Measurements from ENCODE around the gene MOB4.
A peak's percentile ranks its signal among the peaks of the same experiment; 100 is the strongest.
"Not testable (repeated sequence)": the region's sequence is repeated elsewhere in the genome, so short reads cannot be mapped to it uniquely, and the experiment has no call there.

Gene MOB4

GRCh38 chr2:197543206-197543605 is 27.3 kb downstream of the MOB4 start:
- Mint-ChIP-seq H3K4me3 (no peak overlapping the region), H3K9me3 (no peaks in the 10 kb centered on the region), H3K4me1 (peaks cover 0 to 6% of the 10 kb centered on the region in 2 donors), H3K36me3 (peaks cover 32 to 46% of the 10 kb centered on the region in 2 donors), H3K27me3 (no peaks in the 10 kb centered on the region), H3K27ac (no peak overlapping the region)
- ATAC-seq (replicated peaks): no peak
- DNase-seq: no peak

- Mint-ChIP-seq H3K4me3 (no peak overlapping the region), H3K36me3 (peaks cover 24 to 34% of the 10 kb centered on the region in 2 donors), H3K9me3 (no peaks in the 10 kb centered on the region), H3K27me3 (no peaks in the 10 kb centered on the region), H3K27ac (no peak overlapping the region), H3K4me1 (no peaks in the 10 kb centered on the region)
- ATAC-seq (replicated peaks) (no peak), DNase-seq (no peak)
Measured at GRCh38 chr2:197547163-197547900, 31.5 kb downstream of the MOB4 start.

GRCh38 chr2:197548582-197548981 is 32.7 kb downstream of the MOB4 start:
- ATAC-seq (replicated peaks) (no peak), DNase-seq (no peak)
- peaks cover 18 to 30% of the 10 kb centered on the region in 2 donors for H3K36me3 Mint-ChIP-seq
- no peaks in the 10 kb centered on the region for H3K4me1 Mint-ChIP-seq
- H3K9me3 Mint-ChIP-seq: no peaks in the 10 kb centered on the region
- no peak overlapping the region for H3K4me3 Mint-ChIP-seq
- no peaks in the 10 kb centered on the region for H3K27me3 Mint-ChIP-seq
- H3K27ac Mint-ChIP-seq: no peak overlapping the region

GRCh38 chr2:197551260-197551659 is 35.4 kb downstream of the MOB4 start:
- H3K9me3 Mint-ChIP-seq; ATAC-seq (replicated peaks); H3K27ac Mint-ChIP-seq; H3K27me3 Mint-ChIP-seq; DNase-seq; H3K4me3 Mint-ChIP-seq; H3K4me1 Mint-ChIP-seq: not testable (repeated sequence)
- H3K36me3 Mint-ChIP-seq: peaks cover 13 to 29% of the 10 kb centered on the region in 2 donors

GRCh38 chr2:197555467-197555866 is 39.6 kb downstream of the MOB4 start:
- peaks cover 10 to 25% of the 10 kb centered on the region in 2 donors for H3K36me3 Mint-ChIP-seq
- no peak for DNase-seq
- no peaks in the 10 kb centered on the region for H3K4me1 Mint-ChIP-seq
- no peaks in the 10 kb centered on the region for H3K9me3 Mint-ChIP-seq
- ATAC-seq (replicated peaks): no peak
- H3K27me3 Mint-ChIP-seq: no peaks in the 10 kb centered on the region
- H3K4me3 Mint-ChIP-seq: no peak overlapping the region
- peak overlapping the region; percentile 57 for H3K27ac Mint-ChIP-seq

GRCh38 chr2:197556456-197556855 is 40.6 kb downstream of the MOB4 start:
- Mint-ChIP-seq H3K27ac (no peak overlapping the region), H3K9me3 (no peaks in the 10 kb centered on the region), H3K4me3 (no peak overlapping the region), H3K4me1 (no peaks in the 10 kb centered on the region), H3K27me3 (no peaks in the 10 kb centered on the region), H3K36me3 (peaks cover 17 to 29% of the 10 kb centered on the region in 2 donors)
- no peak for ATAC-seq (replicated peaks)
- no peak for DNase-seq

GRCh38 chr2:197558393-197558792 is 42.5 kb downstream of the MOB4 start:
- H3K4me1 Mint-ChIP-seq: no peaks in the 10 kb centered on the region
- no peaks in the 10 kb centered on the region for H3K9me3 Mint-ChIP-seq
- no peak overlapping the region for H3K4me3 Mint-ChIP-seq
- no peak for DNase-seq
- ATAC-seq (replicated peaks): no peak
- H3K27ac Mint-ChIP-seq: no peak overlapping the region
- peaks cover 28 to 34% of the 10 kb centered on the region in 2 donors for H3K36me3 Mint-ChIP-seq
- H3K27me3 Mint-ChIP-seq: no peaks in the 10 kb centered on the region

- H3K27me3 Mint-ChIP-seq: no peaks in the 10 kb centered on the region
- no peaks in the 10 kb centered on the region for H3K9me3 Mint-ChIP-seq
- H3K36me3 Mint-ChIP-seq: peaks cover 38 to 47% of the 10 kb centered on the region in 2 donors
- ATAC-seq (replicated peaks) (no peak), DNase-seq (no peak)
- H3K4me1 Mint-ChIP-seq: peaks cover 0 to 2% of the 10 kb centered on the region in 2 donors
- H3K4me3 Mint-ChIP-seq: no peak overlapping the region
- H3K27ac Mint-ChIP-seq: no peak overlapping the region
Measured at GRCh38 chr2:197559681-197560080, 43.8 kb downstream of the MOB4 start.

- Mint-ChIP-seq H3K4me3 (no peak overlapping the region), H3K36me3 (peaks cover 44 to 49% of the 10 kb centered on the region in 2 donors), H3K27ac (no peak overlapping the region), H3K4me1 (peaks cover 0 to 2% of the 10 kb centered on the region in 2 donors), H3K27me3 (no peaks in the 10 kb centered on the region), H3K9me3 (no peaks in the 10 kb centered on the region)
- DNase-seq (no peak), ATAC-seq (replicated peaks) (no peak)
Measured at GRCh38 chr2:197560146-197560665, 44.3 kb downstream of the MOB4 start.

- H3K4me1 Mint-ChIP-seq: no peaks in the 10 kb centered on the region
- peaks cover 19 to 20% of the 10 kb centered on the region in 2 donors for H3K9me3 Mint-ChIP-seq
- ATAC-seq (replicated peaks) (no peak), DNase-seq (no peak)
- no peak overlapping the region for H3K4me3 Mint-ChIP-seq
- H3K36me3 Mint-ChIP-seq: peaks cover 40 to 50% of the 10 kb centered on the region in 2 donors
- no peak overlapping the region for H3K27ac Mint-ChIP-seq
- no peaks in the 10 kb centered on the region for H3K27me3 Mint-ChIP-seq
Measured at GRCh38 chr2:197571627-197572271, 55.9 kb downstream of the MOB4 start.

- Mint-ChIP-seq H3K4me3 (no peak overlapping the region), H3K4me1 (no peaks in the 10 kb centered on the region), H3K36me3 (peaks cover 40 to 44% of the 10 kb centered on the region in 2 donors), H3K9me3 (peaks cover 19 to 20% of the 10 kb centered on the region in 2 donors), H3K27me3 (no peaks in the 10 kb centered on the region), H3K27ac (no peak overlapping the region)
- no peak for DNase-seq
- no peak for ATAC-seq (replicated peaks)
Measured at GRCh38 chr2:197573608-197574007, 57.7 kb downstream of the MOB4 start.

- Mint-ChIP-seq H3K36me3 (peaks cover 38 to 39% of the 10 kb centered on the region in 2 donors), H3K9me3 (peaks cover 19 to 20% of the 10 kb centered on the region in 2 donors), H3K4me1 (no peaks in the 10 kb centered on the region), H3K27me3 (no peaks in the 10 kb centered on the region), H3K4me3 (no peak overlapping the region), H3K27ac (no peak overlapping the region)
- ATAC-seq (replicated peaks) (no peak), DNase-seq (no peak)
Measured at GRCh38 chr2:197575987-197576386, 60.1 kb downstream of the MOB4 start.

- H3K27ac Mint-ChIP-seq: no peak overlapping the region
- no peak for DNase-seq
Measured at GRCh38 chr2:197576631-197577030, 60.8 kb downstream of the MOB4 start.

GRCh38 chr2:197577446-197577845 is 61.6 kb downstream of the MOB4 start:
- Mint-ChIP-seq H3K36me3 (peaks cover 28 to 29% of the 10 kb centered on the region in 2 donors), H3K9me3 (peaks cover 15 to 18% of the 10 kb centered on the region in 2 donors), H3K4me1 (no peaks in the 10 kb centered on the region), H3K27me3 (no peaks in the 10 kb centered on the region), H3K27ac (no peak overlapping the region), H3K4me3 (no peak overlapping the region)
- ATAC-seq (replicated peaks): no peak
- DNase-seq: no peak

More at GRCh38 chr2:197576631-197577030, 60.8 kb downstream of the MOB4 start:
- H3K4me1 Mint-ChIP-seq: no peaks in the 10 kb centered on the region
- H3K4me3 Mint-ChIP-seq: no peak overlapping the region
- ATAC-seq (replicated peaks): no peak
- H3K9me3 Mint-ChIP-seq: peaks cover 19 to 20% of the 10 kb centered on the region in 2 donors
- H3K36me3 Mint-ChIP-seq: peaks cover 36 to 38% of the 10 kb centered on the region in 2 donors
- H3K27me3 Mint-ChIP-seq: no peaks in the 10 kb centered on the region

GRCh38 chr2:197578294-197578693 is 62.4 kb downstream of the MOB4 start:
- H3K9me3 Mint-ChIP-seq: peaks cover 7 to 13% of the 10 kb centered on the region in 2 donors
- DNase-seq; ATAC-seq (replicated peaks); H3K27ac Mint-ChIP-seq; H3K27me3 Mint-ChIP-seq; H3K4me3 Mint-ChIP-seq; H3K4me1 Mint-ChIP-seq: not testable (repeated sequence)
- H3K36me3 Mint-ChIP-seq: peaks cover 19 to 21% of the 10 kb centered on the region in 2 donors

Data from stimulated activated naive B cell treated with anti-CD40 and anti-IgM and Interleukin-4, amounts not matched to agents 10 μg/mL and 1 μg/mL and 100 μg/mL, for 72 hours (primary cell).